GM12872 (cell line): ENCODE results near the gene ORC3.

Experiments used
- CTCF ChIP-seq: IDR thresholded peaks from 3 replicates; pipeline ENCODE4 v1.5.1; 2011; ENCODE audit warnings: low read depth, mild to moderate bottlenecking, low read length, moderate library complexity; ENCODE audit not compliant: insufficient read depth

The ORC3 gene

GRCh38 chr6:87630746-87631145, 40.8 kb downstream of the ORC3 start:
- TF ChIP-seq CTCF, result no peak

GRCh38 chr6:87633851-87634250, 43.9 kb downstream of the ORC3 start:
- TF ChIP-seq CTCF, result no peak

- no peak for TF ChIP-seq CTCF
Measured at GRCh38 chr6:87636315-87636714, 46.4 kb downstream of the ORC3 start.

GRCh38 chr6:87637106-87637505, 47.2 kb downstream of the ORC3 start:
- TF ChIP-seq CTCF, result no peak

- TF ChIP-seq CTCF, result no peak
Measured at GRCh38 chr6:87639373-87639772, 49.4 kb downstream of the ORC3 start.

- no peak for TF ChIP-seq CTCF
Measured at GRCh38 chr6:87641065-87641692, 51.2 kb downstream of the ORC3 start.

GRCh38 chr6:87645080-87645479, 55.1 kb downstream of the ORC3 start:
- no peak for TF ChIP-seq CTCF
